Upper lobe of right lung (tissue), 1 donor: ENCODE data around the gene TEX35. TPM values are rescaled to one million over a fixed set of nuclear protein-coding genes. Genes with fewer than 3 reads are reported as not detected.

Experiments used
- ATAC-seq: fragments of 200-7000 bp; cut with Tn5 transposase; one replicate; pipeline ENCODE4 v1.9.1; 2020; ENCODE audit warnings: mild to moderate bottlenecking, moderate library complexity
- DNase-seq: peaks from one replicate; pipeline ENCODE4 v3.0.0-alpha.2; 2020
- H3K27ac ChIP-seq: fragments of 200-600 bp; one replicate; pipeline ENCODE4 v1.8.0; 2022
- H3K27me3 ChIP-seq: fragments of 200-600 bp; one replicate; pipeline ENCODE4 v1.8.0; 2022; ENCODE audit warnings: mild to moderate bottlenecking
- H3K36me3 ChIP-seq: fragments of 200-600 bp; one replicate; pipeline ENCODE4 v1.8.0; 2022
- H3K4me1 ChIP-seq: fragments of 200-600 bp; one replicate; pipeline ENCODE4 v1.8.0; 2022
- H3K4me3 ChIP-seq: fragments of 200-600 bp; one replicate; pipeline ENCODE4 v1.8.0; 2022; ENCODE audit warnings: mild to moderate bottlenecking
- H3K9me3 ChIP-seq: fragments of 200-600 bp; one replicate; pipeline ENCODE4 v1.8.0; 2022
- CTCF ChIP-seq: fragments of 200-600 bp; IDR thresholded peaks from one replicate; pipeline ENCODE4 v1.8.0; 2022; ENCODE audit warnings: antibody characterized with exemption
- intact Hi-C: fragments of 100-400 bp; cut with DNase I; formaldehyde crosslinking; loops from one replicate; pipeline ENCODE4 v1.11.0; 2022
- total RNA-seq: library from RNA; stranded (reverse); fragmentation: NEBNext Ultra II Directional; extraction: Animal tissue kit (Norgen Biotek cat#: 25700); gene quantifications from one replicate; pipeline ENCODE4 v1.2.1, GENCODE V29; 2021
- donor health status: DM: no; HTN: yes; CAD: no; lungs with severe emphysema.

Gene TEX35
- total RNA-seq, 1 donor from 2014 or later: not detected

GRCh38 chr1:178533121-178533946 lies 20.4 kb downstream of the TEX35 start:
- Histone ChIP-seq H3K4me3 (no peak overlapping the region), H3K4me1 (peaks cover 4% of the 10 kb centered on the region), H3K9me3 (no peaks in the 10 kb centered on the region), H3K27ac (no peak overlapping the region), H3K36me3 (no peaks in the 10 kb centered on the region), H3K27me3 (no peaks in the 10 kb centered on the region)
- intact Hi-C loops: no loop called here
- DNase-seq (no peak), ATAC-seq (no peak)
- TF ChIP-seq CTCF: no peak

- ATAC-seq (no peak), DNase-seq (no peak)
- H3K4me3 ChIP-seq: no peak overlapping the region
- H3K36me3 ChIP-seq: no peaks in the 10 kb centered on the region
- no peak overlapping the region for H3K27ac ChIP-seq
- H3K27me3 ChIP-seq: no peaks in the 10 kb centered on the region
- no peak for TF ChIP-seq CTCF
- H3K4me1 ChIP-seq: peaks cover 4% of the 10 kb centered on the region
- intact Hi-C loops: no loop called here
- H3K9me3 ChIP-seq: no peaks in the 10 kb centered on the region
Observed at GRCh38 chr1:178534137-178534868, 21.4 kb downstream of the TEX35 start.

GRCh38 chr1:178536329-178536728 lies 23.4 kb downstream of the TEX35 start:
- no peak for ATAC-seq
- intact Hi-C loops: no loop called here
- no peak overlapping the region for H3K27ac ChIP-seq

GRCh38 chr1:178536844-178537371 lies 24.0 kb downstream of the TEX35 start:
- TF ChIP-seq CTCF: no peak
- intact Hi-C loops: no loop called here
- no peaks in the 10 kb centered on the region for H3K9me3 ChIP-seq
- peaks cover 7% of the 10 kb centered on the region for H3K4me1 ChIP-seq
- H3K4me3 ChIP-seq: no peak overlapping the region
- H3K27me3 ChIP-seq: no peaks in the 10 kb centered on the region
- DNase-seq (no peak), ATAC-seq (peak; percentile 66)
- H3K36me3 ChIP-seq: no peaks in the 10 kb centered on the region
- no peak overlapping the region for H3K27ac ChIP-seq

More at GRCh38 chr1:178536329-178536728, 23.4 kb downstream of the TEX35 start:
- Histone ChIP-seq H3K4me3 (no peak overlapping the region), H3K27me3 (no peaks in the 10 kb centered on the region), H3K4me1 (peaks cover 4% of the 10 kb centered on the region), H3K36me3 (no peaks in the 10 kb centered on the region), H3K9me3 (no peaks in the 10 kb centered on the region)
- no peak for DNase-seq
- TF ChIP-seq CTCF: no peak

GRCh38 chr1:178537382-178538090 lies 24.6 kb downstream of the TEX35 start:
- H3K27ac ChIP-seq: no peak overlapping the region
- no peak overlapping the region for H3K4me3 ChIP-seq
- intact Hi-C loops: no loop called here
- no peaks in the 10 kb centered on the region for H3K36me3 ChIP-seq
- H3K9me3 ChIP-seq: no peaks in the 10 kb centered on the region
- H3K27me3 ChIP-seq: no peaks in the 10 kb centered on the region
- ATAC-seq (no peak), DNase-seq (no peak)
- H3K4me1 ChIP-seq: peaks cover 10% of the 10 kb centered on the region
- no peak for TF ChIP-seq CTCF
